Measurements from ENCODE around the gene UNC5B.

GRCh38 chr10:71259282-71259681, 46.9 kb downstream of the UNC5B start:
- TF ChIP-seq CTCF (IDR thresholded peaks at IDR 0.05), result no peak
- no peak for TF ChIP-seq POLR2A (IDR thresholded peaks at IDR 0.05)
